ENCODE data around the gene TRIOBP.

DNA sequence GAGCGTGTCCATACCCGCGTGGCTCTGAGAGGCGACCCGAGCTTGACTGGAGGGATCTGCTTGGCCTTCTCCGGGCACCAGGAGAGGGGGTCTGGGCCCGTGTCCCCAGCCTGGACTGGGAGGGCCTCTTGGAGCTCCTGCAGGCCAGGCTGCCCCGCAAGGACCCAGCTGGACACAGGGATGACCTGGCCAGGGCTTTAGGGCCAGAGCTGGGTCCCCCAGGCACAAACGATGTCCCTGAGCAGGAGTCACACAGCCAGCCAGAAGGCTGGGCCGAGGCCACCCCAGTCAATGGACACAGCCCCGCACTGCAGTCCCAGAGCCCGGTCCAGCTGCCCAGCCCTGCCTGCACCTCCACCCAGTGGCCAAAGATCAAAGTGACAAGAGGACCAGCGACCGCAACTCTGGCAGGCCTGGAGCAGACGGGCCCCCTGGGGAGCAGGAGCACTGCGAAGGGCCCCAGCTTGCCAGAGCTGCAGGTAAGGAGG lies 38.2 kb downstream of the TRIOBP start:
- TF ChIP-seq, protein P1, sequence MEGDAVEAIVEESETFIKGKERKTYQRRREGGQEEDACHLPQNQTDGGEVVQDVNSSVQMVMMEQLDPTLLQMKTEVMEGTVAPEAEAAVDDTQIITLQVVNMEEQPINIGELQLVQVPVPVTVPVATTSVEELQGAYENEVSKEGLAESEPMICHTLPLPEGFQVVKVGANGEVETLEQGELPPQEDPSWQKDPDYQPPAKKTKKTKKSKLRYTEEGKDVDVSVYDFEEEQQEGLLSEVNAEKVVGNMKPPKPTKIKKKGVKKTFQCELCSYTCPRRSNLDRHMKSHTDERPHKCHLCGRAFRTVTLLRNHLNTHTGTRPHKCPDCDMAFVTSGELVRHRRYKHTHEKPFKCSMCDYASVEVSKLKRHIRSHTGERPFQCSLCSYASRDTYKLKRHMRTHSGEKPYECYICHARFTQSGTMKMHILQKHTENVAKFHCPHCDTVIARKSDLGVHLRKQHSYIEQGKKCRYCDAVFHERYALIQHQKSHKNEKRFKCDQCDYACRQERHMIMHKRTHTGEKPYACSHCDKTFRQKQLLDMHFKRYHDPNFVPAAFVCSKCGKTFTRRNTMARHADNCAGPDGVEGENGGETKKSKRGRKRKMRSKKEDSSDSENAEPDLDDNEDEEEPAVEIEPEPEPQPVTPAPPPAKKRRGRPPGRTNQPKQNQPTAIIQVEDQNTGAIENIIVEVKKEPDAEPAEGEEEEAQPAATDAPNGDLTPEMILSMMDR (IDR thresholded peaks at IDR 0.05; ENCODE audit: insufficient read depth, low read depth, low read length): peak; percentile 4
- TF ChIP-seq EZH2 (IDR thresholded peaks at IDR 0.05; ENCODE audit: insufficient read depth, low read length): no peak

All from astrocyte (in vitro differentiated cells and primary cell).